Measurements from ENCODE around the gene COLEC11.

COLEC11 gene

GRCh38 chr2:3636586-3637310, 41.8 kb downstream of the COLEC11 start:
- TF ChIP-seq MAX (IDR thresholded peaks at IDR 0.05) (no peak), YY1 (IDR thresholded peaks at IDR 0.05; ENCODE audit: low read depth) (no peak), USF1 (IDR thresholded peaks at IDR 0.05) (no peak), ZBTB7A (IDR thresholded peaks at IDR 0.05; ENCODE audit: low read depth) (no peak), RAD21 (IDR thresholded peaks at IDR 0.05; ENCODE audit: low read depth) (no peak), TAF1 (IDR thresholded peaks at IDR 0.05; ENCODE audit: low read depth) (no peak), CREB1 (IDR thresholded peaks at IDR 0.05; ENCODE audit: low read depth) (no peak), EP300 (IDR thresholded peaks at IDR 0.05; ENCODE audit: borderline replicate concordance) (no peak), EGR1 (IDR thresholded peaks at IDR 0.05) (no peak), FOXM1 (IDR thresholded peaks at IDR 0.05; ENCODE audit: borderline replicate concordance, low read depth) (no peak), TCF12 (IDR thresholded peaks at IDR 0.05; ENCODE audit: low read depth) (no peak), TEAD4 (IDR thresholded peaks at IDR 0.05) (no peak), REST (IDR thresholded peaks at IDR 0.05; ENCODE audit: low read depth) (no peak), NFIC (IDR thresholded peaks at IDR 0.05) (no peak), CEBPB (IDR thresholded peaks at IDR 0.05) (no peak)

GRCh38 chr2:3637311-3637675, 42.4 kb downstream of the COLEC11 start:
- TF ChIP-seq RAD21 (IDR thresholded peaks at IDR 0.05; ENCODE audit: low read depth) (no peak), CREB1 (IDR thresholded peaks at IDR 0.05; ENCODE audit: low read depth) (no peak), MAX (IDR thresholded peaks at IDR 0.05) (no peak), TAF1 (IDR thresholded peaks at IDR 0.05; ENCODE audit: low read depth) (no peak), REST (IDR thresholded peaks at IDR 0.05; ENCODE audit: low read depth) (no peak), CEBPB (IDR thresholded peaks at IDR 0.05) (no peak)

GRCh38 chr2:3637692-3638455, 43.0 kb downstream of the COLEC11 start:
- no peak for TF ChIP-seq FOXM1 (IDR thresholded peaks at IDR 0.05; ENCODE audit: borderline replicate concordance, low read depth)
- TF ChIP-seq ZBTB7A (IDR thresholded peaks at IDR 0.05; ENCODE audit: low read depth), result no peak
- no peak for TF ChIP-seq USF1 (IDR thresholded peaks at IDR 0.05)
- no peak for TF ChIP-seq REST (IDR thresholded peaks at IDR 0.05; ENCODE audit: low read depth)
- TF ChIP-seq TCF12 (IDR thresholded peaks at IDR 0.05; ENCODE audit: low read depth), result no peak
- no peak for TF ChIP-seq EP300 (IDR thresholded peaks at IDR 0.05; ENCODE audit: borderline replicate concordance)
- TF ChIP-seq CEBPB (IDR thresholded peaks at IDR 0.05), result no peak
- TF ChIP-seq TAF1 (IDR thresholded peaks at IDR 0.05; ENCODE audit: low read depth), result no peak
- no peak for TF ChIP-seq CREB1 (IDR thresholded peaks at IDR 0.05; ENCODE audit: low read depth)
- no peak for TF ChIP-seq EGR1 (IDR thresholded peaks at IDR 0.05)
- no peak for TF ChIP-seq YY1 (IDR thresholded peaks at IDR 0.05; ENCODE audit: low read depth)
- no peak for TF ChIP-seq TEAD4 (IDR thresholded peaks at IDR 0.05)
- no peak for TF ChIP-seq MAX (IDR thresholded peaks at IDR 0.05)
- TF ChIP-seq RAD21 (IDR thresholded peaks at IDR 0.05; ENCODE audit: low read depth), result no peak
- TF ChIP-seq NFIC (IDR thresholded peaks at IDR 0.05), result no peak

- TF ChIP-seq FOXM1 (IDR thresholded peaks at IDR 0.05; ENCODE audit: borderline replicate concordance, low read depth), result no peak
- no peak for TF ChIP-seq CEBPB (IDR thresholded peaks at IDR 0.05)
- TF ChIP-seq TCF12 (IDR thresholded peaks at IDR 0.05; ENCODE audit: low read depth), result no peak
- TF ChIP-seq TAF1 (IDR thresholded peaks at IDR 0.05; ENCODE audit: low read depth), result no peak
- TF ChIP-seq MAX (IDR thresholded peaks at IDR 0.05), result no peak
- no peak for TF ChIP-seq TEAD4 (IDR thresholded peaks at IDR 0.05)
- TF ChIP-seq EP300 (IDR thresholded peaks at IDR 0.05; ENCODE audit: borderline replicate concordance), result no peak
- no peak for TF ChIP-seq NFIC (IDR thresholded peaks at IDR 0.05)
- TF ChIP-seq ZBTB7A (IDR thresholded peaks at IDR 0.05; ENCODE audit: low read depth), result no peak
- no peak for TF ChIP-seq CREB1 (IDR thresholded peaks at IDR 0.05; ENCODE audit: low read depth)
- TF ChIP-seq EGR1 (IDR thresholded peaks at IDR 0.05), result no peak
- no peak for TF ChIP-seq YY1 (IDR thresholded peaks at IDR 0.05; ENCODE audit: low read depth)
- no peak for TF ChIP-seq REST (IDR thresholded peaks at IDR 0.05; ENCODE audit: low read depth)
- no peak for TF ChIP-seq USF1 (IDR thresholded peaks at IDR 0.05)
- TF ChIP-seq RAD21 (IDR thresholded peaks at IDR 0.05; ENCODE audit: low read depth), result no peak
Measured at GRCh38 chr2:3638456-3638810, 43.5 kb downstream of the COLEC11 start.
